Activated CD4-positive, alpha-beta T cell treated with anti-CD3 and anti-CD28 coated beads for 48 hours (primary cell): ENCODE measurements around the gene STMN3.
"Not testable (repeated sequence)": the region's sequence is repeated elsewhere in the genome, so short reads cannot be mapped to it uniquely, and the experiment has no call there.

Source experiments
- DNase-seq: peaks from one replicate; pipeline ENCODE4 v3.0.0-alpha.2; 2020

The STMN3 gene

GRCh38 chr20:63606686-63607085, 46.5 kb downstream of the STMN3 start:
- DNase-seq: no peak

- DNase-seq: no peak
Observed at GRCh38 chr20:63602321-63602720, 50.9 kb downstream of the STMN3 start.

- not testable (repeated sequence) for DNase-seq
Observed at GRCh38 chr20:63601679-63602078, 51.5 kb downstream of the STMN3 start.

GRCh38 chr20:63599396-63600050, 53.7 kb downstream of the STMN3 start:
- no peak for DNase-seq

GRCh38 chr20:63598479-63599395, 54.5 kb downstream of the STMN3 start:
- no peak for DNase-seq

GRCh38 chr20:63597651-63598478, 55.4 kb downstream of the STMN3 start:
- no peak for DNase-seq

GRCh38 chr20:63596423-63596822, 56.8 kb downstream of the STMN3 start:
- DNase-seq: no peak

- DNase-seq: no peak
Observed at GRCh38 chr20:63595416-63596127, 57.7 kb downstream of the STMN3 start.

GRCh38 chr20:63594043-63594561, 59.1 kb downstream of the STMN3 start:
- no peak for DNase-seq

GRCh38 chr20:63592661-63593060, 60.6 kb downstream of the STMN3 start:
- DNase-seq: no peak

GRCh38 chr20:63591786-63592355, 61.4 kb downstream of the STMN3 start:
- no peak for DNase-seq

GRCh38 chr20:63591147-63591533, 62.1 kb downstream of the STMN3 start:
- no peak for DNase-seq

- no peak for DNase-seq
Observed at GRCh38 chr20:63590218-63591146, 62.7 kb downstream of the STMN3 start.
